GM12801 (cell line): ENCODE results near the gene B3GAT2.

Experiments used
- CTCF ChIP-seq: IDR thresholded peaks from one replicate; pipeline ENCODE4 v1.5.1; 2011; ENCODE audit warnings: control low read depth; ENCODE audit not compliant: insufficient read length; ENCODE audit errors: extremely low read depth

Gene B3GAT2

GRCh38 chr6:70956451-70957283, at the start of gene B3GAT2:
Gene B3GAT2 (minus strand): TSS chr6:70957060. CDS start chr6:70956429, 631 bp downstream.
- TF ChIP-seq CTCF, result no peak

- TF ChIP-seq CTCF, result no peak
Observed at GRCh38 chr6:70998148-70998547, 41.3 kb upstream of the B3GAT2 start.

GRCh38 chr6:70997379-70997778, 40.5 kb upstream of the B3GAT2 start:
- no peak for TF ChIP-seq CTCF

GRCh38 chr6:70996106-70996505, 39.2 kb upstream of the B3GAT2 start:
- no peak for TF ChIP-seq CTCF

GRCh38 chr6:70995411-70995810, 38.6 kb upstream of the B3GAT2 start:
- TF ChIP-seq CTCF, result no peak

GRCh38 chr6:70991253-70991652, 34.4 kb upstream of the B3GAT2 start:
- no peak for TF ChIP-seq CTCF

GRCh38 chr6:70985156-70985555, 28.3 kb upstream of the B3GAT2 start:
- no peak for TF ChIP-seq CTCF
